ENCODE measurements around the gene CEP112.
"Not testable (repeated sequence)": the region's sequence is repeated elsewhere in the genome, so short reads cannot be mapped to it uniquely, and the experiment has no call there.

The CEP112 gene

GRCh38 chr17:66091445-66092080, 100.4 kb downstream of the CEP112 start:
- no peak for TF ChIP-seq CTCF (conservative IDR thresholded peaks at IDR 0.05)
- H3K27ac ChIP-seq, result no peak overlapping the region

- H3K27ac ChIP-seq, result no peak overlapping the region
- TF ChIP-seq CTCF (conservative IDR thresholded peaks at IDR 0.05), result no peak
Observed at GRCh38 chr17:66089764-66090163, 102.2 kb downstream of the CEP112 start.

- TF ChIP-seq CTCF (conservative IDR thresholded peaks at IDR 0.05), result no peak
- no peak overlapping the region for H3K27ac ChIP-seq
Observed at GRCh38 chr17:66088173-66088572, 103.8 kb downstream of the CEP112 start.

- no peak for TF ChIP-seq CTCF (conservative IDR thresholded peaks at IDR 0.05)
- H3K27ac ChIP-seq, result no peak overlapping the region
Observed at GRCh38 chr17:66087073-66087472, 104.9 kb downstream of the CEP112 start.

- H3K27ac ChIP-seq, result no peak overlapping the region
- TF ChIP-seq CTCF (conservative IDR thresholded peaks at IDR 0.05), result no peak
Observed at GRCh38 chr17:66085221-66085620, 106.7 kb downstream of the CEP112 start.

- not testable (repeated sequence) for H3K27ac ChIP-seq
Observed at GRCh38 chr17:66080670-66081069, 111.3 kb downstream of the CEP112 start.

GRCh38 chr17:66076546-66077190, 115.3 kb downstream of the CEP112 start:
- TF ChIP-seq CTCF (conservative IDR thresholded peaks at IDR 0.05), result no peak
- H3K27ac ChIP-seq, result no peak overlapping the region

- H3K27ac ChIP-seq, result no peak overlapping the region
- TF ChIP-seq CTCF (conservative IDR thresholded peaks at IDR 0.05), result no peak
Observed at GRCh38 chr17:66073384-66073783, 118.5 kb downstream of the CEP112 start.

Data from VCaP (cell line).